ENCODE results near the gene MSI2. TPM values are rescaled to one million over a fixed set of nuclear protein-coding genes. Genes with fewer than 3 reads are reported as not detected.

MSI2 gene
- total RNA-seq, 1 experiment from 2014 or later: 169 TPM

DNA sequence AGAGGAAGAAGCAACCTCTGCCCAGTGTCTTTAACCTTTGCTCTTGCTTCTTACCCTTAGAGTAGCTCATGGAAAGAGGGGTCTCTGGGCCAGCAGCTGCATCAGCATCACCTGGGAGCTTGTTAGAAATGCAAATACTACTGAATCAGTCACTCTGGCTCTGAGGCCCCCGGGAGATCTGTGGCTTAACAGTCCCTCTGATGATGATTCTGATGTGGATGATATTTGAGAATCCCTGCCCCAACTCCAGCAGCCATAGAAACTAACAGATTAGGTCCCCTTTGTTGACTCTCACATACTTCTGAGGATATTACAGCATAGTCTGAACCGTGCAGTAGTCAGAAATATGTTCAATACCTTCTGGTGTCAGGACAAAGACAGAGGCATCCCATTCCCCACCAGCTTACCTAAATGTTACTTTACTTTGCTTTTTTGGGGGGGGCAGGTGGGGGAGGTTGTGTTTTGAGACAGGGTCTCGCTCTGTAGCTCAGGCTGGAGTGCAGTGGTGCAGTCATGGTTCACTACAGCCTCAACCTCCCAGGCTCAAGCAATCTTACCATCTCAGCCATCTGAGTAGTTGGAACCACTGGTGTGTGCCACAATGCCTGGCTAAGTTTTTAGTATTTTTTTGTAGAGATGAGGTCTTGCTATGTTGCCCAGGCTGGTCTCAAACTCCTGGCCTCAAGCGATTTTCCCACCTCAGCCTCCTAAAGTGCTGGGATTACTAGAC lies 268.7 kb downstream of the MSI2 start:
- peak overlapping the region; percentile 76 for H3K9ac ChIP-seq (ENCODE audit: low read length)
- H3K9me3 ChIP-seq (ENCODE audit: low read length): no peaks in the 10 kb centered on the region
- no peaks in the 10 kb centered on the region for H3K27me3 ChIP-seq (ENCODE audit: low read length)
- no peaks in the 10 kb centered on the region for H3K9me2 ChIP-seq (replicated peaks; ENCODE audit: insufficient read depth, low read length)
- peak overlapping the region; percentile 86 for H3K4me2 ChIP-seq (ENCODE audit: low read depth, low read length, poor library complexity, severe bottlenecking)
- peak overlapping the region; percentile 51 for H3K4me3 ChIP-seq (ENCODE audit: low read length)
- peaks cover 5% of the 10 kb centered on the region; the same call in 1 of the 2 replicates for H3K36me3 ChIP-seq (ENCODE audit: insufficient read depth, low read length)
- DNase-seq: peak; percentile 96
- peaks cover 97% of the 10 kb centered on the region for H3K4me1 ChIP-seq (ENCODE audit: low read length)
- H4K20me1 ChIP-seq (ENCODE audit: insufficient read depth, low read depth, low read length): no peaks in the 10 kb centered on the region
- peak overlapping the region; percentile 100 for H3K27ac ChIP-seq (ENCODE audit: low read length)
- no peak overlapping the region for H2AFZ ChIP-seq (ENCODE audit: low read length)
- peaks cover 70% of the 10 kb centered on the region for H3K79me2 ChIP-seq (ENCODE audit: low read length)

DNA sequence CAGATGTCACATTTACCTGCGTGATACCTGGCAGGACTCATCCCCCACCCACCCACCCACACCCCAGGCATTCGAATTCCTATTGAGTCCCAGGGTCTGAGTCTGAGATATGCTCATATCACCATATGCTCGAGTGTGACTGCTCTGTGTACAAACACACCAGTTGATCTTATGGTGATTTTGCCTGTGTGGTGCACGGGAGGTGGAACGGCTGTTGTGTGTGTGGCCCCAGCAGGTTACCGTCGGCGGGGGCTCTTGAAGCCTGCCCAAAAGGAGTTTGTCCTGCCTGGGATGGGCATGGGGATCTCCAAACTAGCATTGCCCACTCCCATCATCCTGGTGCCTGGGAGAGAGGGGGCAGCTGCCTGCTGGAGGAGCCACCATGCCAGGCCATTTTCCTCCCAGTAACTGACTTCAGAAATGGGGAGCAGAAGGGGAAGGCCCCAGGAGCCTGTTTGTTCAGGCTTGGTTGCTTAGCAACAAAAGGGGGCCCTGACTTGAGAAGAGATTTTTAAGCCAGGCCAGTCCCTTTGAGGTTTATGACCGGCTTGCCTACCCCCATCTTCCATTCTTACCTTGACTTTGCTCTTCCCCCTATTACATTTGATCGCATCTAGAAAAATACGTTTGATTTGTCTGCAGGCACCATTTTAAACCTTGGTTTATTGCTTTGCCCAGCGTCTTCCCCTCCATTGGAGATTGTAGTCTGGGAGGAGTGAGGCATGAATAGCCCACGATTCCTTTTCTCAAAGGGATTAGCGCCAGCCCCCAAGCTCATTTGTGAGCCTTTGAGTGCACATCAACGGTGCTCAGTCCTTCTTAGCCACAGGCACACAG lies 271.1 kb downstream of the MSI2 start:
- Histone ChIP-seq H4K20me1 (ENCODE audit: insufficient read depth, low read depth, low read length) (no peaks in the 10 kb centered on the region), H3K27ac (ENCODE audit: low read length) (peak overlapping the region; percentile 100), H3K9ac (ENCODE audit: low read length) (peak overlapping the region; percentile 72), H3K9me3 (ENCODE audit: low read length) (no peaks in the 10 kb centered on the region), H3K36me3 (ENCODE audit: insufficient read depth, low read length) (peaks cover 11% of the 10 kb centered on the region; the same call in 1 of the 2 replicates), H3K27me3 (ENCODE audit: low read length) (no peaks in the 10 kb centered on the region), H3K4me3 (ENCODE audit: low read length) (no peak overlapping the region), H3K4me2 (ENCODE audit: low read depth, low read length, poor library complexity, severe bottlenecking) (peak overlapping the region; percentile 86), H3K79me2 (ENCODE audit: low read length) (peaks cover 75% of the 10 kb centered on the region), H3K4me1 (ENCODE audit: low read length) (peaks cover 99% of the 10 kb centered on the region), H2AFZ (ENCODE audit: low read length) (no peak overlapping the region), H3K9me2 (replicated peaks; ENCODE audit: insufficient read depth, low read length) (no peaks in the 10 kb centered on the region)
- no peak for DNase-seq

DNA sequence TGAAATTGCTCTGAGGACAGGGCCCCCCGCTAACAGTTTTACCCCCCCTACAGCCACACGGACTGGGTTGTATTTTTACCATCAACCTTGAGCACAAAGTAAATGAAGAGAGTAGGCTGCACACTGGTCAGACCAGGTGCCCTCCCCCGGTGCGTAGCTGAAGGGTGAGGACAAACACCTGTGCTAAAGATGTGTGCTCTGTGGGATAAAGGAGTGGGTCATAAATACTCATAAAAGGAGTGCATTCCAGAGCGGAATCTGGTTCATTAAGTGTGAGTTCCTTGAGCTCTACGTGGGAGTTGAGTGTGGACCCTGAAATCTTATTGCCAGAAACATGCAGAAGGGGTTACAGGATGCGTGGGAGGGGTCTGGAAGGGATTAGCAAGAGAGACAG lies 271.7 kb downstream of the MSI2 start:
- no peaks in the 10 kb centered on the region for H4K20me1 ChIP-seq (ENCODE audit: insufficient read depth, low read depth, low read length)
- H3K9ac ChIP-seq (ENCODE audit: low read length): no peak overlapping the region
- peaks cover 77% of the 10 kb centered on the region for H3K79me2 ChIP-seq (ENCODE audit: low read length)
- peaks cover 11% of the 10 kb centered on the region; the same call in 1 of the 2 replicates for H3K36me3 ChIP-seq (ENCODE audit: insufficient read depth, low read length)
- no peaks in the 10 kb centered on the region for H3K9me3 ChIP-seq (ENCODE audit: low read length)
- no peaks in the 10 kb centered on the region for H3K27me3 ChIP-seq (ENCODE audit: low read length)
- no peaks in the 10 kb centered on the region for H3K9me2 ChIP-seq (replicated peaks; ENCODE audit: insufficient read depth, low read length)
- H3K4me3 ChIP-seq (ENCODE audit: low read length): no peak overlapping the region
- no peak overlapping the region for H3K4me2 ChIP-seq (ENCODE audit: low read depth, low read length, poor library complexity, severe bottlenecking)
- H3K27ac ChIP-seq (ENCODE audit: low read length): peak overlapping the region; percentile 100
- no peak for DNase-seq
- H2AFZ ChIP-seq (ENCODE audit: low read length): no peak overlapping the region
- H3K4me1 ChIP-seq (ENCODE audit: low read length): peaks cover 96% of the 10 kb centered on the region

DNA sequence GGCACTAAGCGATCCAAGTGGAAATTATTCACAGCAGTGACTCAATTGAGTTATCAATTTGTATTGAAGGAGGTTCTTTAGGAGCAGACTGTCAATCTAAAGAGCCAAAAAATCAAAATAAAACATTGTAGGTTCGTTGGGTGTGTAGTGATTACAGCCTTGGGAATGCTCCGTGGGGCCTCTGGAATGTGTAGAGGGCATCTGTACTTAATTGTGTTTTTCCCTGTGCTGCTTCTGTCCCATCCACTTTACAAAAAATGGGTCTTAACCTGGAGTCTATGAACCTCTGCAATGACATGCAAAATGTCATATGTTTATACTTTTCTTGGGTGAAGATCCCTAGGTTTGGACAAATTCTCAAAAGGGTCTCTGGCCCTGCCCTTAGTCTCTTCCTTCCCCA lies 273.7 kb downstream of the MSI2 start:
- DNase-seq: no peak
- Histone ChIP-seq H3K9me3 (ENCODE audit: low read length) (no peaks in the 10 kb centered on the region), H3K36me3 (ENCODE audit: insufficient read depth, low read length) (peaks cover 11% of the 10 kb centered on the region; the same call in 1 of the 2 replicates), H2AFZ (ENCODE audit: low read length) (no peak overlapping the region), H3K4me3 (ENCODE audit: low read length) (no peak overlapping the region), H4K20me1 (ENCODE audit: insufficient read depth, low read depth, low read length) (no peaks in the 10 kb centered on the region), H3K9ac (ENCODE audit: low read length) (0 out of 2 replicates have a peak overlapping the region, but pooled peaks have one; percentile 8), H3K27ac (ENCODE audit: low read length) (peak overlapping the region; percentile 100), H3K4me1 (ENCODE audit: low read length) (peaks cover 85% of the 10 kb centered on the region), H3K79me2 (ENCODE audit: low read length) (peaks cover 87% of the 10 kb centered on the region), H3K4me2 (ENCODE audit: low read depth, low read length, poor library complexity, severe bottlenecking) (no peak overlapping the region), H3K27me3 (ENCODE audit: low read length) (no peaks in the 10 kb centered on the region), H3K9me2 (replicated peaks; ENCODE audit: insufficient read depth, low read length) (no peaks in the 10 kb centered on the region)

DNA sequence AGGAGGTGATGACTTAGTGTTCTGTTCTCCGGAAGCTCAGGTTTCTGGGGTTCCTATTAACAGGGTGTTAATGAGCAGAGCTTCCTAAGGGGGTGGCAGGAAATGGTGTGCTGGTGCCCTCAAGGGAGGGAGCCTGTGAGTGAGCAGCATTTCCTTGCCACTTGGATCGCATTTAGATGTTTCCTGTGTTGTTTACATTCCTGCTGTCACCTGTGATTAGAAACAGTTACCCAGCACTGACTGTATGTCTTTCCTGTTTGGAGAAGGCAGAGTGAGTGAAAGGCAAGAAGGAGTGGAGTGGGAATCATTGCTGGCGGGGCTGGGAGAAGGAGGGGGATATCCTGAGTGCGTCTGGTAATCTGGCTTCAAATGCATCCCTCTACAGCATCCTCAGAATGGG lies 274.2 kb downstream of the MSI2 start:
- no peaks in the 10 kb centered on the region for H3K9me2 ChIP-seq (replicated peaks; ENCODE audit: insufficient read depth, low read length)
- H3K27me3 ChIP-seq (ENCODE audit: low read length): no peaks in the 10 kb centered on the region
- no peak overlapping the region for H2AFZ ChIP-seq (ENCODE audit: low read length)
- no peak for DNase-seq
- H3K4me2 ChIP-seq (ENCODE audit: low read depth, low read length, poor library complexity, severe bottlenecking): no peak overlapping the region
- peaks cover 85% of the 10 kb centered on the region for H3K4me1 ChIP-seq (ENCODE audit: low read length)
- H3K4me3 ChIP-seq (ENCODE audit: low read length): no peak overlapping the region
- H3K27ac ChIP-seq (ENCODE audit: low read length): peak overlapping the region; percentile 100
- H3K36me3 ChIP-seq (ENCODE audit: insufficient read depth, low read length): peaks cover 11% of the 10 kb centered on the region; the same call in 1 of the 2 replicates
- no peaks in the 10 kb centered on the region for H3K9me3 ChIP-seq (ENCODE audit: low read length)
- no peak overlapping the region for H3K9ac ChIP-seq (ENCODE audit: low read length)
- H4K20me1 ChIP-seq (ENCODE audit: insufficient read depth, low read depth, low read length): no peaks in the 10 kb centered on the region
- H3K79me2 ChIP-seq (ENCODE audit: low read length): peaks cover 90% of the 10 kb centered on the region

DNA sequence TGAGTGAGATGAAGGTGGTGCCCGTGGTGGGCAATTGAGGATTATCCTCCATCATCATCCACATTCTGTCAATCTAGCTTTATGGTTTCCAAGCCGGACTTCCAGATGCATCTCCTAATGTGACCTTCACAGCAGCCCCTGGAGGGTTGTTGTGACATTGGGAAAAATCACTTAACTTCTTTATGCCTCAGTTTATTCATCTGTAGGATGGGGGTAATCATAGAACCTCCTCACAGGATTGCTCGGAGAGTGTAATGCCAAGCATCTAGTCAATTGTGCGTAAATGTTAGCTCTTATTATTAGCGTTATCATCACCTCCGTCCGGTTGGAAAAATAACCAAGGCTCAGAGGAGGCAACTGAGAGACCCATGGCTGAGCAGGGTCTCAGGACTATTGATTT lies 274.8 kb downstream of the MSI2 start:
- Histone ChIP-seq H3K4me3 (ENCODE audit: low read length) (no peak overlapping the region), H2AFZ (ENCODE audit: low read length) (no peak overlapping the region), H3K36me3 (ENCODE audit: insufficient read depth, low read length) (peaks cover 11% of the 10 kb centered on the region; the same call in 1 of the 2 replicates), H3K9me2 (replicated peaks; ENCODE audit: insufficient read depth, low read length) (no peaks in the 10 kb centered on the region), H3K4me1 (ENCODE audit: low read length) (peaks cover 81% of the 10 kb centered on the region), H3K79me2 (ENCODE audit: low read length) (peaks cover 89% of the 10 kb centered on the region), H3K9me3 (ENCODE audit: low read length) (no peaks in the 10 kb centered on the region), H3K9ac (ENCODE audit: low read length) (no peak overlapping the region), H3K27me3 (ENCODE audit: low read length) (no peaks in the 10 kb centered on the region), H4K20me1 (ENCODE audit: insufficient read depth, low read depth, low read length) (no peaks in the 10 kb centered on the region), H3K27ac (ENCODE audit: low read length) (peak overlapping the region; percentile 100), H3K4me2 (ENCODE audit: low read depth, low read length, poor library complexity, severe bottlenecking) (no peak overlapping the region)
- no peak for DNase-seq

DNA sequence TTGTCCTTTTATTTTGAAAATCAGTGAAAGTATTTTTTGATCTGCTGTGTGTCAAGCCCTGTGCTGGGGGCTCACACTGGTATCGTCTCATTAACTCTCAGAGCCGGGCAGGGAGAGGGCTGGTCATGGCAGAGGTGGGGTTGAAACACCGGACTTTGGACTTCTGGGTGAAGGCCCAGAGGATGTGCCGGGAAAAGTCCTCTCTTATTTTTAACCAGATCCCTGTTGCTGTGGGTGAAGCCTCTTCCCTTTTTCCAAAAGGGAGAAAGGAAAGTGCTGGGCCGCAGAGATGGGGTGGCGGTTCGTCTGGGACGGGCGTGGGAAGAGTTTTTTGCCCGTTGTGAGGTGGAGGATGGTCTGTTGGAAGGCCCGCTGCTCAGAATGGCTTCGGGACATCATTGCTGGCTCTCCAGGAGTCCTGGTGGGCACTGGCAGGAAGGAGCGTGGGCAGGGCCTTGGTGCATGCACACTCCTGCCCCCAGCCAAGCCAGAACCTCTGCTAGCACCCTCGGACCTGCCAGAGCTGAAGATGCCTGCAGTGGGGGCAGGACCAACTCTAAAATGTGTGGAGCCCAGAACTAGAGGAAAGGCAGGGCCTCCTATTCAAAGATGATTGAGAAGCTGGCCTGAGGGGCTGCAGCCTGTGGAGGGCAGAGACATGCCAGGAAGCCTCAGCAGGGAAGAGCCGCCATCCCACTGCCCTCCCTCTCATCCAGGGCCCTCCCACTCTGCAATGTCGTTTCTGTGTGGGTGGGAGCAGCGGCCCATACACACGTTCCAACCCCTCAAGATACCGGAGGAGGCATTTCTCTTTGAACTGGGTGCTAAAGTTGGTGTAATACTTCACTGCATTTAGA lies 275.6 kb downstream of the MSI2 start:
- H2AFZ ChIP-seq (ENCODE audit: low read length): no peak overlapping the region
- H4K20me1 ChIP-seq (ENCODE audit: insufficient read depth, low read depth, low read length): no peaks in the 10 kb centered on the region
- H3K4me2 ChIP-seq (ENCODE audit: low read depth, low read length, poor library complexity, severe bottlenecking): no peak overlapping the region
- no peak overlapping the region for H3K4me3 ChIP-seq (ENCODE audit: low read length)
- H3K27me3 ChIP-seq (ENCODE audit: low read length): no peaks in the 10 kb centered on the region
- H3K36me3 ChIP-seq (ENCODE audit: insufficient read depth, low read length): peaks cover 11% of the 10 kb centered on the region; the same call in 1 of the 2 replicates
- peaks cover 76% of the 10 kb centered on the region for H3K4me1 ChIP-seq (ENCODE audit: low read length)
- H3K27ac ChIP-seq (ENCODE audit: low read length): peak overlapping the region; percentile 100
- H3K9ac ChIP-seq (ENCODE audit: low read length): no peak overlapping the region
- DNase-seq: no peak
- H3K9me3 ChIP-seq (ENCODE audit: low read length): no peaks in the 10 kb centered on the region
- H3K79me2 ChIP-seq (ENCODE audit: low read length): peaks cover 89% of the 10 kb centered on the region
- no peaks in the 10 kb centered on the region for H3K9me2 ChIP-seq (replicated peaks; ENCODE audit: insufficient read depth, low read length)
